H1 (cell line): Measurements from ENCODE around the gene RAB5B. TPM values are rescaled to one million over a fixed set of nuclear protein-coding genes. Genes with fewer than 3 reads are reported as not detected.

Experiments
- PHF8 ChIP-seq: fragments of 200-600 bp; sonication (generic); conservative IDR thresholded peaks from 2 replicates; pipeline ENCODE4 v1.7.1; 2012; ENCODE audit warnings: low read depth, mild to moderate bottlenecking, inconsistent platforms, low read length, moderate library complexity
- RAD21 ChIP-seq, 2 experiments: IDR thresholded peaks in 1 of 2; conservative IDR thresholded peaks in 1 of 2; 2 replicates each; pipeline ENCODE4 v1.6.1; 2011; ENCODE audit warnings: low read depth in 2 of 2, low read length in 2 of 2, improper control_type of control experiment in 1 of 2, inconsistent platforms in 1 of 2, mild to moderate bottlenecking in 1 of 2, moderate library complexity in 1 of 2
- RFX5 ChIP-seq: IDR thresholded peaks from 2 replicates; pipeline ENCODE4 v1.6.1; 2011; ENCODE audit warnings: low read depth, low read length, improper control_type of control experiment, borderline replicate concordance
- TAF1 ChIP-seq: IDR thresholded peaks from 2 replicates; pipeline ENCODE4 v1.6.1; 2011; ENCODE audit warnings: mild to moderate bottlenecking, low read depth, low read length
- TAF7 ChIP-seq: optimal IDR thresholded peaks from 2 replicates; pipeline ENCODE3; 2011; ENCODE audit warnings: low read depth, mild to moderate bottlenecking, inconsistent platforms, low read length, moderate library complexity, borderline replicate concordance
- polyA plus RNA-seq, 7 experiments: library from polyadenylated mRNA; depleted of rRNA in 3 of 7; stranded (reverse) in 5 of 7; unstranded in 2 of 7; fragments of >200 nt in 5 of 7; fragments of 200-250 nt in 2 of 7; gene quantifications; 1 replicate in 5 of 7; 2 replicates in 1 of 7; 4 replicates in 1 of 7; pipeline versions ENCODE4 v1.2.1 to v1.2.3, GENCODE V29; 2011 to 2013; ENCODE audit warnings: missing spikeins in 2 of 7, mixed read lengths in 2 of 7
- total RNA-seq: library from RNA; stranded (reverse); fragmentation: NEBNext Ultra II Directional; extraction: Animal tissue kit (Norgen Biotek cat#: 25700); gene quantifications from 2 replicates; pipeline ENCODE4 v1.2.1, GENCODE V29; 2021

RAB5B gene
- total and polyA plus RNA-seq, 2 of the 8 experiments (the other 6 are each of a cell fraction or from before 2014, with no cell fraction given), result 56.7 to 62.4 TPM

DNA sequence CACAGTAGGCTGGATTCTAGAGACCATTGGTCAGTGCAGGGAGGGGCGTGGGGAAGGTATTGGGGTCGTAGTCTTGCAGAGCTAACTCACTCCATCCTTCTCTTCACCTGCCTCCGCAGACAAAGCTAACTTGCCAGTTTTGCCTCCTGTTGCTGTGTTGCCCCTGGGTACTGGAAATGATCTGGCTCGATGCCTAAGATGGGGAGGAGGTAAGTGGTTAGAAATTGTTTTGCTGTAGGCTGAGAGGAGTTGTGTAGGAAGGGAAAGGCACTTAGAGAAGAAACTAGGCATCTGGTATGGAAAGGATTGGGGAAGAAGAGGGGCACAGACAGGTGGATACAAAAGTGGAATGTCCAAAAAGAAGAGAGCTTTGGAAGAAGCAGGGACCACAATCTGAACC is 31.8 kb upstream of the RAB5B start (continued):
- TF ChIP-seq RFX5, result no peak
- TF ChIP-seq TAF1, result no peak
- no peak for TF ChIP-seq PHF8
- no peak for TF ChIP-seq RAD21 (IDR thresholded peaks at IDR 0.05 in 1 of 2, conservative IDR thresholded peaks at IDR 0.05 in 1 of 2; ENCODE audit: low read depth in 2 of 2, low read length in 2 of 2)
- TF ChIP-seq TAF7, result no peak
